GM12874 (cell line): ENCODE data around the gene SMIM43.

Experiments
- TF ChIP-seq, protein P1 (sequence below): IDR thresholded peaks from 2 replicates; pipeline ENCODE4 v1.5.1; 2011; ENCODE audit warnings: low read depth, mild to moderate bottlenecking, control low read depth, low read length, moderate library complexity; ENCODE audit not compliant: insufficient read depth

The SMIM43 gene

DNA sequence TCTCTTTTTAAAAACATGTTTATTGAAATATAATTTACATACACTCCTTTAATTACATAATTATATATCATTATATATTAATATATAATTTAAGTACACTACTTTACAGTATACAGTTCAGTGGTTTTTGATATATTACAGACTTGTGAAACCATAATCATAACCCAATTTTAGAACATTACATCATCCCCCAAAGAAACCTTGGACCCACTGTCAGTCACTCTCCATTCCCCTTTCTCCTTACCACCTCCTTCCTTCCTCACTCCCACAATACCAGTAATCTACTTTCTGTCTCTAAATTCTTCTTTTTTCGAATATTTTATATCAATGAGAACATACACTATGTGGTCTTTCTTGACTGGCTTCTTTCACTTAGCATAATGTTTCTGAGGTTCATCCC, 18.2 kb upstream of the SMIM43 start:
- TF ChIP-seq, protein P1, sequence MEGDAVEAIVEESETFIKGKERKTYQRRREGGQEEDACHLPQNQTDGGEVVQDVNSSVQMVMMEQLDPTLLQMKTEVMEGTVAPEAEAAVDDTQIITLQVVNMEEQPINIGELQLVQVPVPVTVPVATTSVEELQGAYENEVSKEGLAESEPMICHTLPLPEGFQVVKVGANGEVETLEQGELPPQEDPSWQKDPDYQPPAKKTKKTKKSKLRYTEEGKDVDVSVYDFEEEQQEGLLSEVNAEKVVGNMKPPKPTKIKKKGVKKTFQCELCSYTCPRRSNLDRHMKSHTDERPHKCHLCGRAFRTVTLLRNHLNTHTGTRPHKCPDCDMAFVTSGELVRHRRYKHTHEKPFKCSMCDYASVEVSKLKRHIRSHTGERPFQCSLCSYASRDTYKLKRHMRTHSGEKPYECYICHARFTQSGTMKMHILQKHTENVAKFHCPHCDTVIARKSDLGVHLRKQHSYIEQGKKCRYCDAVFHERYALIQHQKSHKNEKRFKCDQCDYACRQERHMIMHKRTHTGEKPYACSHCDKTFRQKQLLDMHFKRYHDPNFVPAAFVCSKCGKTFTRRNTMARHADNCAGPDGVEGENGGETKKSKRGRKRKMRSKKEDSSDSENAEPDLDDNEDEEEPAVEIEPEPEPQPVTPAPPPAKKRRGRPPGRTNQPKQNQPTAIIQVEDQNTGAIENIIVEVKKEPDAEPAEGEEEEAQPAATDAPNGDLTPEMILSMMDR, result no peak

DNA sequence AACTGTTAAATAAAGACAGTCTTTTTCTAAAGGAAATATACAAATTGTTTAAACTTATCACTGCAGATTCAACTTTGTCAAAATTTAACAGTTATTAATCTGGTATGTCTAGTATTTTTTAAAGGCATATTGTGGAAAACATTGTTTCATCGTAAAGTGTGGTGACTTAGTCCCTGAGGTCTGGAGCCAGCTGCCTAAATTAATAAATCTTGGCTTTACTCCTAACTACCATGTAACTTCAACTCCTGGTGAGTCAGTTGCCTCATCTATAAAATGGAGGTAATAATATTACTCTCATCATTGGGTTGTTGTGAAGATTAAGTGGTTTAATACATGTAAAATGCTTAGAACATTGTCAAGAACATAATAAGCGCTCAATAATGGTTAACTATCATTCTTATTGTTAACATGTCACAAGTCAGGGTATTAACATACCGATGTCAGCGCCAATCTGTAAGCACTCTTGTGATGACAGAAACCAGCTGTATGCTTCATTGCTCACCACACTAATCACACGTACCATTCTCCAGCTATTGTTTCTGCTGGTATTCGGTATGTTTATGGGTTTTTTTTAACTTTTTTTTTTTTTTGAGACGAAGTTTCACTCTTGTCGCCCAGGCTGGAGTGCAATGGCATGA, 14.1 kb upstream of the SMIM43 start:
- TF ChIP-seq, protein P1, result no peak

DNA sequence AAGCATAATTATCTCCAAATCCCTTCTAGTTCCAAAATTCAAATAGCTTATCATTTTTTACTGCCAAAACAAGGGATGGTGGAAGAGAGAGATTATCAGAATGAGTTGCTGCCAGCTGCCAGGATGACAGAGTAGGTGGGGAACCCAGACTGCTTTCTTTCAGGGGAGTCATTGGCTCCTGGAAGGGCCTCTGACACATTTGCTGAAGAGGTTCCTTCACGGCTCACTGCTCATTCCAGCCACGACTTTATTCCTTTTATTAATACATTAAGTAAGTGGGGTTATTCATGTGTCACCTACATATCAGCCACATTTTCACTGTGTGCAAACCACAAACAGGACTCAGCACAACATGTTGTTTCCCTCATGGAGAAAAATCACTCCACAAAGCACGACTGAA, 12.7 kb upstream of the SMIM43 start:
- TF ChIP-seq, protein P1, result no peak

DNA sequence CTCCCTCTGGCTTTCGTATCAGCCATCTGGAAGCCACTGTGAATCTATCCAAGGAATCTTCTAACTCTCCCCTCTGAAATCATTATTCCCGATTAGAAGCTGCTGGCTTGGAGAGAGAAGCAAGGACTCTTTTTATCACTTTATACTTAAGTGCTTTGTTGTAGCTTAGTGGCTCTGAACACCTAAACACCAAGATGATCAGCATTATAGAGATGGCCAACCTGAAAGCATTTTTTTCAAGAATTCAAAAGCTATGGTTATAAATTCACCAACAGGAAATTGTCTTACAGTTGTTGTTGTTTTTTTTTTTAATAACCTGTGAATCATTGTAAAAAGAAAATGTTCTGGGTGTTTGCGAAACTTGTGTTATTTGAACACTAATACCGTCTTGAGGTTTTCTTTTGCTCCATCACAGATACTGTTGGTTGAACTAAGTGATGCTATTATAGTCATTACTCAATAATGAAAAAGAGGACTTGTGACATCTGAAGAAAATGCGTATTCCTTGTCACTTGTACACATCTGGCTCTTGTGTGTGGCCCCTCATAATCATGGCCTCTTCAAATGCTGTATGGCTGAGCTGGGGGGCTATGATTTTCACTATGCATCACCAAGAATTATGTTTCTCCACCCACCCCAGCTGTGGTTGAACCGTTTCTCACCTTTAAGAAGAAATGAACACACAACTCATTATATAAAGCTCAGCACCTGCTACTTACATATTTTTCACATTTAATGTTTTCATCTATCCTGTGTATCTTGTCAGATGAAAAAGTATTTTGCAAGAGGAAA, 11.8 kb upstream of the SMIM43 start:
- TF ChIP-seq, protein P1, result no peak

DNA sequence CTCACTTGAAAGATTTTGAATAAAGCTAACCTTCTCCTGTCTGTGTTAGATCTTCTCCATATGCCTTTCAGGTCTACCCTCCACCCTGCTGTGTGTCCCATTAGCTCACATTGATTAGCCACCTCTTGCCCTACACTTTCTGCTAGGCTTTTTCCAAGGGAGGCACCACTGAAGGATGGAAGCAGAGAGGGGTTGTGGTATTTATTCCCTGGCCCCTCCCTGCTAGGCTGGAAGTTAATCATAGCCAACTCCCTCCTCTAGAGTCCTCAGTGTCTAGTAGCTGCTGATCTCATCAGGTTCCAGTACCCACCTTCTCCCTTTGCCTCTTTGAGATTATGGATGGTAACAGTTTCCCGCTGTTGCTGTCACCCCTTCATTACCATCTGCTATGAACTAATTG, 8.9 kb upstream of the SMIM43 start:
- TF ChIP-seq, protein P1, result no peak

DNA sequence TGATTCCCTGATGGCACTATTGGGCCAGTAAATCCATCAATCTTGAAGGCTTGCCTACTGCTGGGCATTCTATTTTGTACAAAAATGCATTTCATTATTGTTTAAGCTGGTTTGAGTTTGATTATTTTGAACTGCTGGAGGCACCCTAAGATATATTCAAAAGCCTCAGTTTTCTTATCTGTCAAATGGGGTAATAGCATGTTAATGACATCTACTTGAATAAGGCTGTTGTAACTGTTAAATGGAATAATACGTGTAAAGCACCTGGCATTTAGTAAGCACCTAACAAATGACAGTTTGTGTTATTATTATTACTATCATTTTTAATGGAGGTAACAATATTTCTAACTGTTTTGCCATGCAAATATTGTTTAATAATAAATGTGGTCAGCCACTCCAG, 6.9 kb upstream of the SMIM43 start:
- TF ChIP-seq, protein P1, result no peak

DNA sequence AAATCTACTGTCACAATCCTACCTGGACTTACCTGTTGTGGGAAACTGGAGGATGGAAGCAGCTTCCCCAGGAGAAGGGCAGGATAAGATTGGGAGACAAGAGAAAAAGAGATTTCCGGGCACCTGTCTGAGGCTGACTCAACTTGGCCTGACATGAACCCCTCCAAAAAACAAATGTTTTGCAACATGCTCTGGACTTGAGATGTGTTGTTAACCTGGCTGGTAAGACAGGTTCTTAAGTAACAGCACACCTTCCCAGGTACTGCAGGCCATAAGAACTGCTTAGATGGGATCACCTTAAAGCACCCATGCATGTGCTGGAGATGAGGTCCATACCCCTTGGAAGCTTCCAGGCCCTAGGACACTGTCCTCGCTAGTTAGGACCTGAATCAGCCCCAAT, 4.4 kb upstream of the SMIM43 start:
- TF ChIP-seq, protein P1, result no peak
